H9 (cell line): Measurements from ENCODE around the gene UMPS. TPM values are rescaled to one million over a fixed set of nuclear protein-coding genes. Genes with fewer than 3 reads are reported as not detected.

Source experiments
- DNase-seq: peaks from one replicate; pipeline ENCODE4 v3.0.0-alpha.2; 2017
- H2AFZ ChIP-seq: one replicate; pipeline ENCODE4 v1.6.1; 2013; ENCODE audit warnings: mild to moderate bottlenecking, low read length, control low read depth, moderate library complexity
- H2AK5ac ChIP-seq: 2 replicates; pipeline ENCODE4 v1.6.1; 2013; ENCODE audit warnings: low read length, control low read depth, mixed read lengths; ENCODE audit not compliant: insufficient read length
- H2BK120ac ChIP-seq: one replicate; pipeline ENCODE4 v1.6.1; 2013; ENCODE audit warnings: low read depth, mild to moderate bottlenecking, low read length, control low read depth, inconsistent platforms; ENCODE audit not compliant: poor library complexity, severe bottlenecking
- H2BK12ac ChIP-seq: 2 replicates; pipeline ENCODE4 v1.6.1; 2013; ENCODE audit warnings: low read length, control low read depth, mixed read lengths, low read depth; ENCODE audit not compliant: insufficient read length
- H2BK15ac ChIP-seq: 2 replicates; pipeline ENCODE4 v1.6.1; 2013; ENCODE audit warnings: low read depth, low read length, control low read depth
- H2BK20ac ChIP-seq: one replicate; pipeline ENCODE4 v1.6.1; 2013; ENCODE audit warnings: low read depth, mild to moderate bottlenecking, low read length, control low read depth, inconsistent platforms; ENCODE audit not compliant: poor library complexity, severe bottlenecking
- H2BK5ac ChIP-seq: 2 replicates; pipeline ENCODE4 v1.6.1; 2013; ENCODE audit warnings: low read length, control low read depth, mixed read lengths; ENCODE audit not compliant: insufficient read length
- H3K14ac ChIP-seq: 2 replicates; pipeline ENCODE4 v1.6.1; 2013; ENCODE audit warnings: low read length, control low read depth; ENCODE audit not compliant: insufficient read depth
- H3K18ac ChIP-seq: 2 replicates; pipeline ENCODE4 v1.6.1; 2013; ENCODE audit warnings: low read depth, mild to moderate bottlenecking, mixed read lengths, low read length, control low read depth; ENCODE audit not compliant: insufficient read length
- H3K23ac ChIP-seq: 2 replicates; pipeline ENCODE4 v1.6.1; 2013; ENCODE audit warnings: low read length, control low read depth, mixed read lengths, low read depth; ENCODE audit not compliant: insufficient read length
- H3K23me2 ChIP-seq: 2 replicates; pipeline ENCODE4 v1.6.1; 2013; ENCODE audit warnings: low read depth, mild to moderate bottlenecking, mixed read lengths, low read length, control low read depth; ENCODE audit not compliant: insufficient read length, poor library complexity, severe bottlenecking
- H3K27ac ChIP-seq: 2 replicates; pipeline ENCODE4 v1.5.1; 2013; ENCODE audit warnings: low read length, control low read depth, mixed read lengths, low read depth; ENCODE audit not compliant: insufficient read length
- H3K27me3 ChIP-seq: 2 replicates; pipeline ENCODE4 v1.6.1; 2013; ENCODE audit warnings: low read length, control low read depth, inconsistent platforms; ENCODE audit not compliant: insufficient read depth
- H3K4ac ChIP-seq: 2 replicates; pipeline ENCODE4 v1.6.1; 2013; ENCODE audit warnings: low read depth, mild to moderate bottlenecking, control low read depth, inconsistent platforms, low read length, moderate library complexity
- H3K4me1 ChIP-seq: 2 replicates; pipeline ENCODE4 v1.6.1; 2013; ENCODE audit warnings: low read length, control low read depth, inconsistent platforms; ENCODE audit not compliant: insufficient read depth
- H3K4me2 ChIP-seq: 2 replicates; pipeline ENCODE4 v1.6.1; 2013; ENCODE audit warnings: low read length, control low read depth, mixed read lengths; ENCODE audit not compliant: insufficient read length, insufficient read depth
- H3K56ac ChIP-seq: 2 replicates; pipeline ENCODE4 v1.6.1; 2013; ENCODE audit warnings: low read depth, mild to moderate bottlenecking, mixed read lengths, low read length, control low read depth; ENCODE audit not compliant: insufficient read length
- H3K79me1 ChIP-seq: 2 replicates; pipeline ENCODE4 v1.6.1; 2013; ENCODE audit warnings: low read depth, mild to moderate bottlenecking, moderate library complexity, low read length, control low read depth, inconsistent platforms; ENCODE audit not compliant: insufficient read depth, poor library complexity, severe bottlenecking
- H3K79me2 ChIP-seq: 2 replicates; pipeline ENCODE4 v1.6.1; 2013; ENCODE audit warnings: low read length, control low read depth, inconsistent platforms; ENCODE audit not compliant: insufficient read depth
- H3K9ac ChIP-seq: 2 replicates; pipeline ENCODE4 v1.6.1; 2013; ENCODE audit warnings: low read length, control low read depth, mixed read lengths; ENCODE audit not compliant: insufficient read length; ENCODE audit errors: extremely low read depth
- H3K9me3 ChIP-seq: one replicate; pipeline ENCODE4 v1.6.1; 2013; ENCODE audit warnings: low read depth, low read length, inconsistent platforms; ENCODE audit not compliant: control insufficient read depth
- H3T11ph ChIP-seq: one replicate; pipeline ENCODE4 v1.6.1; 2013; ENCODE audit warnings: mild to moderate bottlenecking, low read length, control low read depth, inconsistent platforms
- H4K20me1 ChIP-seq: one replicate; pipeline ENCODE4 v1.6.1; 2013; ENCODE audit not compliant: control insufficient read depth, insufficient read length, insufficient read depth
- H4K5ac ChIP-seq: 2 replicates; pipeline ENCODE4 v1.6.1; 2013; ENCODE audit warnings: low read depth, mild to moderate bottlenecking, mixed read lengths, low read length, control low read depth; ENCODE audit not compliant: insufficient read length
- H4K8ac ChIP-seq: replicated peaks from 2 replicates; pipeline ENCODE4 v1.6.1; 2013; ENCODE audit warnings: low read length, control low read depth, mixed read lengths, low read depth; ENCODE audit not compliant: insufficient read length
- H4K91ac ChIP-seq: 2 replicates; pipeline ENCODE4 v1.6.1; 2013; ENCODE audit warnings: low read depth, mild to moderate bottlenecking, moderate library complexity, mixed read lengths, low read length, control low read depth; ENCODE audit not compliant: insufficient read length
- H3K27ac Mint-ChIP-seq, 3 experiments: 2 replicates in 2 of 3; 3 replicates in 1 of 3; pipeline ENCODE4 v1.8.0; 2020 to 2021; ENCODE audit warnings: mixed read lengths in 3 of 3, mild to moderate bottlenecking in 1 of 3, moderate library complexity in 1 of 3
- H3K27me3 Mint-ChIP-seq: 2 replicates; pipeline ENCODE4 v1.8.0; 2021; ENCODE audit warnings: low read depth, mild to moderate bottlenecking, moderate library complexity, mixed read lengths
- H3K36me3 Mint-ChIP-seq, 3 experiments: 2 replicates in 2 of 3; 3 replicates in 1 of 3; pipeline ENCODE4 v1.8.0; 2020 to 2021; ENCODE audit warnings: low read depth in 3 of 3, mixed read lengths in 3 of 3; ENCODE audit not compliant: insufficient read depth in 1 of 3
- H3K4me1 Mint-ChIP-seq, 2 experiments: 2 replicates each; pipeline ENCODE4 v1.8.0; 2020; ENCODE audit warnings: mixed read lengths in 2 of 2
- H3K4me3 Mint-ChIP-seq, 2 experiments: 2 replicates in 1 of 2; 3 replicates in 1 of 2; pipeline ENCODE4 v1.8.0; 2020 to 2021; ENCODE audit warnings: mild to moderate bottlenecking in 2 of 2, mixed read lengths in 2 of 2, moderate library complexity in 1 of 2
- H3K9me3 Mint-ChIP-seq, 2 experiments: 2 replicates in 1 of 2; 3 replicates in 1 of 2; pipeline ENCODE4 v1.8.0; 2020; ENCODE audit warnings: mild to moderate bottlenecking in 2 of 2, mixed read lengths in 2 of 2, moderate library complexity in 1 of 2
- WGBS: extraction: QIAGEN DNeasy Blood & Tissue Kit; methylation state at CpG from one replicate; pipeline ENCODE4 v1.1.7; 2013; ENCODE audit warnings: missing lambda C conversion rate, low lambda C conversion rate, mixed read lengths; ENCODE audit not compliant: insufficient read length; ENCODE audit errors: extremely low coverage; 5-methylcytosine and 5-hydroxymethylcytosine counted together
- total RNA-seq: library from RNA; stranded (reverse); gene quantifications from 2 replicates; pipeline ENCODE4 v1.2.1, GENCODE V29; 2021
- TF ChIP-seq, protein P1 (sequence below): fragments of 200-600 bp; sonication (generic); conservative IDR thresholded peaks from 3 replicates; pipeline ENCODE4 v1.8.0; 2021; ENCODE audit warnings: antibody characterized with exemption, mild to moderate bottlenecking

UMPS gene
- total RNA-seq, 1 experiment from 2014 or later = 65.4 TPM

DNA sequence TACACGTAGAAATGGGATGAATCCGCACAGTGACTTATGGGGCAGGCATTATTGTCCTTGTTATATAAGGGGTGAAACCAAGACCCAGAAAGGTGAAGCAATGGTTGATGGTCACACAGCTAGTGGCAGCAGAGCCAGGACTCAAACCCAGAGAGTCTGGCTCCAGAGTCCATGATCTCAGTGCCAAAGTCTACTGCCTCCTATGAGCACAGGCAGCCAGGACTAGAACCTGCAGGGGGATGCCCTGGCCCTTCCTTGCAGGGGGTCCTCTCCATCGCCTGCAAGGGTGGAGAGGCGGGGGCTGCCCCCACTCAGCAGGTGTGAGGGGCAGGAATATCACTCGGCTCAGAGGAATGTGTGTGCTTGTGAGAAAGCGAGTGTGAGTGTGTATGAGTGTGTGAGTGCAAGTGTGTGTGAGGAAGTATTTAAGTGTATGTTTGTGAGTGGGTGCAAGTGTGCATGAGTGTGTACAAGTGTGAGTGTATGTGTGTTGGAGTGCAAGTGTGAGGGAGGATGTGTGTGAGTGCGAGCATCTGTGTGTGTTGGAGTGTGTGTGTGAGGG, 44.7 kb downstream of the UMPS start:
- Mint-ChIP-seq H3K4me1 (peaks cover 34 to 37% of the 10 kb centered on the region in 2 experiments), H3K27me3 (no peaks in the 10 kb centered on the region), H3K9me3 (peaks cover 0 to 3% of the 10 kb centered on the region in 2 experiments; a peak in 1 of 5 replicates), H3K4me3 (no peak overlapping the region), H3K36me3 (peaks cover 30 to 67% (median 39%) of the 10 kb centered on the region in 3 experiments; a peak in 6 of 7 replicates), H3K27ac (peak overlapping the region; percentile 29 to 73 (median 51))
- peak overlapping the region; percentile 4 for H4K8ac ChIP-seq
- no peak overlapping the region for H2BK120ac ChIP-seq
- H3K9ac ChIP-seq = no peak overlapping the region
- no peak overlapping the region for H3K4ac ChIP-seq
- H3K79me2 ChIP-seq = no peaks in the 10 kb centered on the region
- no peaks in the 10 kb centered on the region for H3K9me3 ChIP-seq
- no peak overlapping the region for H2AFZ ChIP-seq
- H4K20me1 ChIP-seq = no peaks in the 10 kb centered on the region
- peak overlapping the region; percentile 39 for H3K18ac ChIP-seq
- peak overlapping the region; percentile 11 for H2BK12ac ChIP-seq
- no peaks in the 10 kb centered on the region for H3K27me3 ChIP-seq
- peak overlapping the region; percentile 33 for H4K5ac ChIP-seq
- no peak overlapping the region for H2BK15ac ChIP-seq
- DNase-seq = no peak
- H3K56ac ChIP-seq = no peak overlapping the region
- H2BK20ac ChIP-seq = no peak overlapping the region
- TF ChIP-seq, protein P1, sequence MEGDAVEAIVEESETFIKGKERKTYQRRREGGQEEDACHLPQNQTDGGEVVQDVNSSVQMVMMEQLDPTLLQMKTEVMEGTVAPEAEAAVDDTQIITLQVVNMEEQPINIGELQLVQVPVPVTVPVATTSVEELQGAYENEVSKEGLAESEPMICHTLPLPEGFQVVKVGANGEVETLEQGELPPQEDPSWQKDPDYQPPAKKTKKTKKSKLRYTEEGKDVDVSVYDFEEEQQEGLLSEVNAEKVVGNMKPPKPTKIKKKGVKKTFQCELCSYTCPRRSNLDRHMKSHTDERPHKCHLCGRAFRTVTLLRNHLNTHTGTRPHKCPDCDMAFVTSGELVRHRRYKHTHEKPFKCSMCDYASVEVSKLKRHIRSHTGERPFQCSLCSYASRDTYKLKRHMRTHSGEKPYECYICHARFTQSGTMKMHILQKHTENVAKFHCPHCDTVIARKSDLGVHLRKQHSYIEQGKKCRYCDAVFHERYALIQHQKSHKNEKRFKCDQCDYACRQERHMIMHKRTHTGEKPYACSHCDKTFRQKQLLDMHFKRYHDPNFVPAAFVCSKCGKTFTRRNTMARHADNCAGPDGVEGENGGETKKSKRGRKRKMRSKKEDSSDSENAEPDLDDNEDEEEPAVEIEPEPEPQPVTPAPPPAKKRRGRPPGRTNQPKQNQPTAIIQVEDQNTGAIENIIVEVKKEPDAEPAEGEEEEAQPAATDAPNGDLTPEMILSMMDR = no peak
- 96% methylated on average over 2 of the region's 7 CpGs for WGBS
- peaks cover 3% of the 10 kb centered on the region for H3K79me1 ChIP-seq
- H2BK5ac ChIP-seq = no peak overlapping the region
- H3K4me1 ChIP-seq = peaks cover 7% of the 10 kb centered on the region; the same call in 1 of the 2 replicates
- H3T11ph ChIP-seq = no peak overlapping the region
- peak overlapping the region; percentile 49 for H3K27ac ChIP-seq
- no peak overlapping the region for H3K23ac ChIP-seq
- no peak overlapping the region for H3K4me2 ChIP-seq
- no peak overlapping the region for H2AK5ac ChIP-seq
- no peak overlapping the region; the same call in 1 of the 2 replicates for H3K14ac ChIP-seq
- no peaks in the 10 kb centered on the region for H3K23me2 ChIP-seq
- H4K91ac ChIP-seq = no peak overlapping the region
